ENCODE measurements around the gene WWOX.

DNA sequence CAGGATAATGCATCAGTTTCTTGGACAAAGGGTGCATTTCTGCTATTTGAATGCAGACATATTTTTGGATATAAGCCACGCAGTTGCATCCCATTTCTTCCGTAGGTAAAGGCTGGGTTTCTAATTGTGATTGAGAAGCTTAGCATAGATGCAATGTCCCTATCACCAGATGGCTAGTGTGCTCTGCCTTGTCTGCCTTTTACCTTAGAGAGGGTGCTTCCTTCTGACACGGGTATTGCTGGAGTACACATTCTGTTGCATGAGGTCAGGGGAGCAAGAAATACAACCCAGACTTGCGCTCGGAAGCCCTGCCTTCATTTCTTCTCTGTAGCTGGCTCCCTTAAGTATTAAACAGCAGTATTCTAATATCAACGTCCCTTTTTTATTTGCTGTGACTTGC lies 337.4 kb downstream of the WWOX start:
- TF ChIP-seq POLR2AphosphoS5 (IDR thresholded peaks at IDR 0.05) (no peak), RAD21 (conservative IDR thresholded peaks at IDR 0.05) (no peak)
- TF ChIP-seq, protein P1, sequence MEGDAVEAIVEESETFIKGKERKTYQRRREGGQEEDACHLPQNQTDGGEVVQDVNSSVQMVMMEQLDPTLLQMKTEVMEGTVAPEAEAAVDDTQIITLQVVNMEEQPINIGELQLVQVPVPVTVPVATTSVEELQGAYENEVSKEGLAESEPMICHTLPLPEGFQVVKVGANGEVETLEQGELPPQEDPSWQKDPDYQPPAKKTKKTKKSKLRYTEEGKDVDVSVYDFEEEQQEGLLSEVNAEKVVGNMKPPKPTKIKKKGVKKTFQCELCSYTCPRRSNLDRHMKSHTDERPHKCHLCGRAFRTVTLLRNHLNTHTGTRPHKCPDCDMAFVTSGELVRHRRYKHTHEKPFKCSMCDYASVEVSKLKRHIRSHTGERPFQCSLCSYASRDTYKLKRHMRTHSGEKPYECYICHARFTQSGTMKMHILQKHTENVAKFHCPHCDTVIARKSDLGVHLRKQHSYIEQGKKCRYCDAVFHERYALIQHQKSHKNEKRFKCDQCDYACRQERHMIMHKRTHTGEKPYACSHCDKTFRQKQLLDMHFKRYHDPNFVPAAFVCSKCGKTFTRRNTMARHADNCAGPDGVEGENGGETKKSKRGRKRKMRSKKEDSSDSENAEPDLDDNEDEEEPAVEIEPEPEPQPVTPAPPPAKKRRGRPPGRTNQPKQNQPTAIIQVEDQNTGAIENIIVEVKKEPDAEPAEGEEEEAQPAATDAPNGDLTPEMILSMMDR (IDR thresholded peaks at IDR 0.05; ENCODE audit: poor library complexity, severe bottlenecking): no peak

Data from neural cell (in vitro differentiated cells).